Mucosa of rectum (tissue), 2 donors: ENCODE data around the gene OR52K1.
"Not testable (repeated sequence)": the region's sequence is repeated elsewhere in the genome, so short reads cannot be mapped to it uniquely, and the experiment has no call there.

Experiments used
- H3K27ac ChIP-seq, 2 donors: one replicate each; pipeline ENCODE4 v1.7.0; 2013; ENCODE audit warnings: inconsistent platforms in 2 of 2, low read depth in 2 of 2, low read length in 2 of 2
- H3K27me3 ChIP-seq, 2 donors: one replicate each; pipeline ENCODE4 v1.7.0; 2013; ENCODE audit warnings: low read length in 2 of 2; ENCODE audit not compliant: control insufficient read depth in 2 of 2, insufficient read depth in 2 of 2
- H3K36me3 ChIP-seq, 2 donors: one replicate each; pipeline ENCODE4 v1.7.0; 2013; ENCODE audit warnings: low read length in 2 of 2; ENCODE audit not compliant: control insufficient read depth in 2 of 2, insufficient read depth in 2 of 2
- H3K4me1 ChIP-seq, 2 donors: one replicate each; pipeline ENCODE4 v1.7.0; 2013; ENCODE audit warnings: low read length in 2 of 2, mild to moderate bottlenecking in 1 of 2; ENCODE audit not compliant: control insufficient read depth in 2 of 2, insufficient read depth in 2 of 2
- H3K4me3 ChIP-seq, 2 donors: one replicate each; pipeline ENCODE4 v1.7.0; 2013; ENCODE audit warnings: low read length in 2 of 2
- H3K9ac ChIP-seq, 2 donors: one replicate each; pipeline ENCODE4 v1.7.0; 2013; ENCODE audit warnings: low read length in 2 of 2, low read depth in 1 of 2, mild to moderate bottlenecking in 1 of 2
- H3K9me3 ChIP-seq, 2 donors: one replicate each; pipeline ENCODE4 v1.7.0; 2013; ENCODE audit warnings: low read length in 2 of 2; ENCODE audit not compliant: control insufficient read depth in 2 of 2
- donor health status: healthy.
- donor health status: Normal muscosa, but diverticular disease.

OR52K1 gene

GRCh38 chr11:4491405-4491804 lies 9.0 kb downstream of the OR52K1 start:
- not testable (repeated sequence) for H3K36me3 ChIP-seq
- peaks cover under 1 to 14% of the 10 kb centered on the region in 2 donors for H3K27me3 ChIP-seq

DNA sequence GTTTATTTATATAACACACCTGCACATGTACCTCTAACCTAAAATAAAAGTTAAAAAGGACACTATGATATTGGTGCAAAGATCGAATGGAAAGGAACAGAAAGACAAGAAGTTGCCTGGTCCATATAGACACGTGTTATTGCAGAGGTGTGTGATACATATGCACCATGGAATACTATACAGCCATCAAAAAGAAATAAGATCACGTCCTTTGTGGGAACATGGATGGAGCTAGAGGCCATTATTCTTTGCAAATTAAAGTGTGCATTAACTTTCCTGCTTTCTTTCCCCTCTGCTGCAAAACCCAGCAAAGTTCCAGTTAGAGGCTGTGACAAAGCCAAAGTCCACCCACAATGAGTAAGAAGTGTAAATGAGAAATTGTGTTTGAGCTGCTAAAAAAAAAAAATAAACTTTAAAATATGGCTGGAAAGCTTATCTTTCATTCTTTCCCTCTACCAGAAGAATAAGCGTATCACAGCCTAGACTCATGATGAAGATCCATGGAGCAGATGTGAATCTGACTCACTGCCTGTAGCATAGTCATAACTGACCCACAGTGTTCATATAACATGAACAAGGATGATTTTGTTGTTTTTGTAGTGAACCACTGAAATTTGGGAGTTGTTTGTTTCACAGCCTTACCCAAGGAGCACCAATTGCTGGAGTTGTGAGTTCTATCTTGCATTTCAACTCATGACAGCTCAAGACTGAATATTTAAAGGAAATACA lies 9.6 kb downstream of the OR52K1 start:
- Histone ChIP-seq H3K36me3 (no peaks in the 10 kb centered on the region), H3K4me3 (no peak overlapping the region), H3K27me3 (peaks cover 4 to 17% of the 10 kb centered on the region in 2 donors), H3K9ac (no peak overlapping the region), H3K4me1 (no peaks in the 10 kb centered on the region), H3K9me3 (no peaks in the 10 kb centered on the region), H3K27ac (no peak overlapping the region)

More at GRCh38 chr11:4491405-4491804, 9.0 kb downstream of the OR52K1 start:
- H3K4me1 ChIP-seq, H3K9ac ChIP-seq, H3K27ac ChIP-seq, H3K9me3 ChIP-seq, H3K4me3 ChIP-seq: not testable (repeated sequence)

GRCh38 chr11:4493480-4493818 lies 11.0 kb downstream of the OR52K1 start:
- H3K27ac ChIP-seq, result no peak overlapping the region
- H3K36me3 ChIP-seq, result no peaks in the 10 kb centered on the region

DNA sequence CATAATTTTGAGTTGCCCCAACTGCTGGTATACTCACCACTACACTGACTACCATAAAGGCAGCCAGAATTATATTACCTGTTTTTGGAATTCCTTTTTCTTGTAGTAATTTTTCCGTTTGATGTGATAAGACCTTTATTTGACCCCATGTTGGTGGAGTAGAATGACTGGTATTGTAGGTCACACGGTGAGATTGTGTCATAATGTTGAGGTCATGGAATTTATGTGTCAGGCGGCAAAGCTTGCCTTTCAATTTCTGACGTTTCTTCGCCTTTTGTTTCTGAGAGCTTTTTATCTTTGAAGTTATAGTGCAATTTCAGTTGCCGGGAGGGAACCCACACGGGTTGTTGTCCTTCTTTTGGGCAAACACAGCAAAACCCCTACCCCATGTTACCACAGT lies 13.0 kb downstream of the OR52K1 start:
- Histone ChIP-seq H3K4me1 (no peaks in the 10 kb centered on the region), H3K9me3 (no peaks in the 10 kb centered on the region), H3K27ac (no peak overlapping the region), H3K36me3 (no peaks in the 10 kb centered on the region), H3K27me3 (peaks cover 4 to 17% of the 10 kb centered on the region in 2 donors), H3K4me3 (no peak overlapping the region), H3K9ac (no peak overlapping the region)

More at GRCh38 chr11:4493480-4493818, 11.0 kb downstream of the OR52K1 start:
- no peaks in the 10 kb centered on the region for H3K4me1 ChIP-seq
- H3K4me3 ChIP-seq, result no peak overlapping the region
- no peaks in the 10 kb centered on the region for H3K9me3 ChIP-seq
- H3K27me3 ChIP-seq, result peaks cover 4 to 17% of the 10 kb centered on the region in 2 donors
- no peak overlapping the region for H3K9ac ChIP-seq

DNA sequence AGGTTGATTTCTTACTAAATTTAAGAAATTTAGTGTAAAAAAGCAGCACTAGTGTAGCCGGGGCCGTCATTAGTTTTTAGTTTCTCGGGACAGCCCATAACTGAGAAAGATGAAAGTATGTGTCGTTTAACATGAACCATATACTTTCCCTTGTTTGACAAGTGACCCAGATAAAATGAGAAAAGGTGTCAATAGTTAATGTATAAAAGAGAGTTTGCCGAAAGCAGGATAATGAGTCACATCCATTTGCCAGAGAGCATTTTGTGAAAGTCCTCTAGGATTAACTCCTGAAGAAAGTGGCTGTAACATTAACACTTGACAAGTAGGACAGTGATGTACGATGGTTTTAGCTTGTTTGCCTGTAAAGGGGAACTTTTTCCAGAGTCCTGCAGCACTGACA lies 13.5 kb downstream of the OR52K1 start:
- Histone ChIP-seq H3K9ac (no peak overlapping the region), H3K4me3 (no peak overlapping the region), H3K36me3 (no peaks in the 10 kb centered on the region), H3K9me3 (no peaks in the 10 kb centered on the region), H3K27ac (no peak overlapping the region), H3K27me3 (peaks cover 4 to 17% of the 10 kb centered on the region in 2 donors), H3K4me1 (no peaks in the 10 kb centered on the region)

GRCh38 chr11:4496557-4497248 lies 14.3 kb downstream of the OR52K1 start:
- Histone ChIP-seq H3K27me3 (peaks cover 4 to 17% of the 10 kb centered on the region in 2 donors), H3K36me3 (no peaks in the 10 kb centered on the region), H3K9ac (no peak overlapping the region)

DNA sequence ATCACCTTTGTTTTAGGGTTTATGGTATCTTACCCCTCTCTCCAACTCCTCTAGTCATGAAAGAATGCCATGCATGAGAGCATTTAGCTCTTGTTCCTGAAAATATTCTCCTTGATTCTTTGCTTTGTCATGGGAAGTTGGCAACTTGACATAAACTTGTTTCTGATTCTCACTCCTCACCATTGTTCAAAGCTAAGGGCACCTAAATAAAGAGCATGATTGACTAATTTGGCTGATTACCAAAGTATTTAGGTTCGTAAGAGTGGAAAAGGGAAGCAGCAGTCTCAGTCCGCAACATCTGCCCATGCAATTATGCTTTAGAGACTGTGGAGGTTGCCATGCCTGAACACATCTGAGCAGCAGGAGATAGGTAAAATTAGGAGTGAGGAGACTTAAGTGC lies 26.4 kb downstream of the OR52K1 start:
- Histone ChIP-seq H3K4me3 (no peak overlapping the region), H3K4me1 (no peaks in the 10 kb centered on the region), H3K27me3 (no peaks in the 10 kb centered on the region), H3K9me3 (no peaks in the 10 kb centered on the region), H3K9ac (no peak overlapping the region), H3K36me3 (no peaks in the 10 kb centered on the region), H3K27ac (no peak overlapping the region)

More at GRCh38 chr11:4496557-4497248, 14.3 kb downstream of the OR52K1 start:
- Histone ChIP-seq H3K4me3 (no peak overlapping the region), H3K9me3 (no peaks in the 10 kb centered on the region), H3K4me1 (no peaks in the 10 kb centered on the region), H3K27ac (no peak overlapping the region)

DNA sequence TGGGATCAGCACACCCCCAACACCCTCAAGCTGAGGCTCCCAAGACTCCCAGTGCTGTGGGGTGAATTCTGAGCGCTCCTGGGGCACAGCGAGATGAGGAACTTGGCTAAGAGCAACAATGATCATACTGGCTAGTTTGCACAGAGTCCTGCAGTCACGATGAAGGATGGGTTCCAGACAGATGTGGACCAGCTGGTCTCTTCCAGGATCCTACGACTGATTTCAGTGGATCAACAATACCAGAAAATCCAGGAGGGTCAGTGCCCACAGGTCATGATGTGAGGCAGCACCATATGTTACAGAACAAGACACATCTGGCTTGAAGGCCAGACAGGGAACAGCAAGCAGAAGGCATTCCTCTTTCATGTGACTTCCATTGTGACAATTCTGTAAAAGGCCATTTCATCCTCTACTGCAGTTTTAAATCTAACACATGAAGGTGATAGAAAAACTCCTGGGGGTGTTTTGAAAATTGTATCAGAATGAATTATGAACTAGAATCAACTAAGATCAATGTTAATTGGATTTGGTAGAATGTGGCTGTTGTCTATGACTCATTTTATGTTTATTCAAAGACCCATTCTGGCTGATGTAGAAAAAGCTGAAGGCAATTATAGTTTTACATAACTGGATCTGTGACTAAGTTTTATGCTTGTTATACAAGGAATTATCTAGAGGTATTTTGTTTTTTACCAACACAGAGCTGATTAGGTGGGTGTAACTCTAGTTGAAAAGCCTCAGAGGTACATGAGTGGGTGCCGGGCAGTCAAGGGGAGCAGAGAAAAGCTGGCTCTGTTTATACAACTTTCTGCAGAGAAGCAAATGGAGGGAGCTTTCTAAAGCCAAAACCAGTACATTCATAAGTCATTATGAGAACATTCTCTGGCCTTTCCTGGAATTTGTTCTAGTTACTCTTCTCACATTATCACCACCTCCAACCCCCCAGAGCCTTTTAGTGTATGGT lies 29.1 kb downstream of the OR52K1 start:
- H3K4me3 ChIP-seq, result no peak overlapping the region
- no peaks in the 10 kb centered on the region for H3K4me1 ChIP-seq
- no peak overlapping the region for H3K27ac ChIP-seq
- H3K36me3 ChIP-seq, result no peaks in the 10 kb centered on the region
- no peak overlapping the region for H3K9ac ChIP-seq
- no peaks in the 10 kb centered on the region for H3K27me3 ChIP-seq
- H3K9me3 ChIP-seq, result no peaks in the 10 kb centered on the region

- no peak overlapping the region for H3K4me3 ChIP-seq
- no peaks in the 10 kb centered on the region for H3K9me3 ChIP-seq
- H3K27ac ChIP-seq, result no peak overlapping the region
- H3K36me3 ChIP-seq, result no peaks in the 10 kb centered on the region
- no peaks in the 10 kb centered on the region for H3K27me3 ChIP-seq
- H3K4me1 ChIP-seq, result no peaks in the 10 kb centered on the region
- H3K9ac ChIP-seq, result no peak overlapping the region
Measured at GRCh38 chr11:4514196-4514595, 31.8 kb downstream of the OR52K1 start.

DNA sequence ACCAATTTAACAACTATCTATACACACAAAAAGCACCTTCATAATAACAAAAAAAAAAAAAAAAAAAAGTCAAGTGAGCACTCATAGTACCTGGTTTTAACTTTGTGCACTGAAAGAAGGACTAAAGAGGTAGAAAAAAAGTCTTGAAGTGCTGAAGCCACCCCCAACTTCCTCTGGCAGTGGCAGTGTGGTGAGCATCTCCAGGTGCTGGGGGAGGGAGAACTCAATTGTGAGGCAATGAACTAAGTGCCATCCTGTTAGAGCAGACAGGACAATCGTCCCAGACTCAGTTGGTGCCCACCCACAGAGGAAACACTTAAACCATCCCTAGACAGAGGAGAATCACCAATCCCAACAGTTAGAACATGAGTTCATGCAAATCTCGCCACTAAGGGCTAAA lies 39.9 kb downstream of the OR52K1 start:
- H3K4me1 ChIP-seq, result no peaks in the 10 kb centered on the region
- H3K27me3 ChIP-seq, result no peaks in the 10 kb centered on the region
- H3K27ac ChIP-seq, result no peak overlapping the region
- H3K4me3 ChIP-seq, result no peak overlapping the region
- no peaks in the 10 kb centered on the region for H3K9me3 ChIP-seq
- no peaks in the 10 kb centered on the region for H3K36me3 ChIP-seq
- no peak overlapping the region for H3K9ac ChIP-seq
